ENCODE measurements around the gene FURIN.

FURIN gene

DNA sequence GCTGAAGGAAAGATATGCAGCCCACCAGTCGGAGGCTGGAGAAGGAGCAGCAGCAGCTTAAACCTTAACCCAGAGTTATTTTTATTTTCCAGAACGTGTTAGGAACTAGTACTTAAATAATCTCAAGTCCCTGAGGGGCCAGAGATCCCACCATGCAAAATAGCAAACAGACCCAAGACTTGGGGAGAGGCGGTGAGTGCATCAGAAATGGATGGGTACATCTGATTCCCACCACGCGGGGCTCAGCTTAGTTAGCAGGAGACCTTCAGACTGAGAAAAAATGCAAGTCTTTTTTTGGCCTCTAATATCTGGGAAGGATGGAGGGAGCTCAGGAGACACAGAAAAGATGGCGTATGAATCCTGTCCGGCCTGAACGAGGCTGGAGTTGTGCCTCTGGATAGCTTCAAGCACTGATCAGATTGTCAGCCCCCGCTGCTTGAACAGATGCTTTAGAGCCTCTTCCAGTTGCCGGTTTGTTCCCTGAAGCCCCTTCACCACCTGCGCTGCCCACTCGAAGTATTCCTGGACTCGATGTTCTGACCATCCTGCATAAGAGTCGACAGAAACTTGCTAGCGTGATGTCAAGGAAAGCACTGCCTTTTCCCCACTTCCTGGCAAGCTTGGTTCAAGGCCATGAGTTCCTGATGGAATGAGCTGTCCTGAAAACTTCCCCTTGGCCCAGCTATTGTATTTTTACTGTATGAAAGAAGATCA is 62.6 kb downstream of the FURIN start (continued):
- TF ChIP-seq BCL11B (tag by site-specific recombination; IDR thresholded peaks at IDR 0.05; ENCODE audit: low read depth) (no peak), ZNF184 (tag by site-specific recombination; IDR thresholded peaks at IDR 0.05) (no peak)
- TF ChIP-seq, protein P1, sequence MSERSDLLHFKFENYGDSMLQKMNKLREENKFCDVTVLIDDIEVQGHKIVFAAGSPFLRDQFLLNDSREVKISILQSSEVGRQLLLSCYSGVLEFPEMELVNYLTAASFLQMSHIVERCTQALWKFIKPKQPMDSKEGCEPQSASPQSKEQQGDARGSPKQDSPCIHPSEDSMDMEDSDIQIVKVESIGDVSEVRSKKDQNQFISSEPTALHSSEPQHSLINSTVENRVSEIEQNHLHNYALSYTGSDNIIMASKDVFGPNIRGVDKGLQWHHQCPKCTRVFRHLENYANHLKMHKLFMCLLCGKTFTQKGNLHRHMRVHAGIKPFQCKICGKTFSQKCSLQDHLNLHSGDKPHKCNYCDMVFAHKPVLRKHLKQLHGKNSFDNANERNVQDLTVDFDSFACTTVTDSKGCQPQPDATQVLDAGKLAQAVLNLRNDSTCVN (tag by site-specific recombination; optimal IDR thresholded peaks at IDR 0.05): no peak

DNA sequence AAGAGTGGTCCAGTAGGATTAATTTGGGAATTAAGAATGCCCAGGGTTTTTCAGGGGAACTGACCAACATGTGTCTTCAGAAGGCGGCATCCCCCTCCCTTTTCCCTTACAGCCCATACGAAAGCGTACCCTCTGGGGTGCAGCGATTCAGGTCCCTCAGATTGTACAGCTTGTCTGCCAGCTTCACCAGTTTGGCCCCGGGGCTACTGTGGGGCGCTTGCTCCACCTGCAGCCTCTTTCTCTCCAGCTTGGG is 63.1 kb downstream of the FURIN start:
- Histone ChIP-seq H3K4me1 (ENCODE audit: control insufficient read depth, insufficient read depth, low read length) (0 out of 2 replicates have a peak, but pooled peaks cover 2% of the 10 kb centered on the region), H3K4me3 (ENCODE audit: low read depth, low read length) (peak overlapping the region; percentile 87), H3K27ac (ENCODE audit: extremely low read depth, low read depth, low read length) (peak overlapping the region; percentile 93), H3K36me3 (ENCODE audit: control insufficient read depth in 2 of 2, insufficient read depth in 1 of 2, low read length in 2 of 2) (peaks cover 0 to 5% of the 10 kb centered on the region in 2 experiments; a peak in 1 of 3 replicates), H3K9me3 (ENCODE audit: control insufficient read depth, insufficient read depth, low read depth, low read length) (no peaks in the 10 kb centered on the region)
- TF ChIP-seq SETDB1 (IDR thresholded peaks at IDR 0.05; ENCODE audit: insufficient read length, low read length): no peak
- TF ChIP-seq, protein P2, sequence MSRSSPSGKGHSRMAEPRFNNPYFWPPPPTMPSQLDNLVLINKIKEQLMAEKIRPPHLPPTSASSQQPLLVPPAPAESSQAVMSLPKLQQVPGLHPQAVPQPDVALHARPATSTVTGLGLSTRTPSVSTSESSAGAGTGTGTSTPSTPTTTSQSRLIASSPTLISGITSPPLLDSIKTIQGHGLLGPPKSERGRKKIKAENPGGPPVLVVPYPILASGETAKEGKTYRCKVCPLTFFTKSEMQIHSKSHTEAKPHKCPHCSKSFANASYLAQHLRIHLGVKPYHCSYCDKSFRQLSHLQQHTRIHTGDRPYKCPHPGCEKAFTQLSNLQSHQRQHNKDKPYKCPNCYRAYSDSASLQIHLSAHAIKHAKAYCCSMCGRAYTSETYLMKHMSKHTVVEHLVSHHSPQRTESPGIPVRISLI (tag by site-specific recombination; IDR thresholded peaks at IDR 0.05): no peak
- no peak for TF ChIP-seq ZNF843 (tag by site-specific recombination; IDR thresholded peaks at IDR 0.05)
- CTCF ChIA-PET: interaction anchor here (0.6 to 11.7 kb wide), 41 partner anchors 8 to 730 kb away, joined by 3 to 163 read pairs (median 6); partner anchors contain the start of genes BLM, MAN2A2, RCCD1 and SEMA4B
- POLR2A ChIA-PET: interaction anchor here (0.6 to 11.4 kb wide), 18 partner anchors 8 to 340 kb away, joined by 3 to 179 read pairs (median 4); partner anchors contain the start of genes BLM, MAN2A2, PRC1 and RCCD1

DNA sequence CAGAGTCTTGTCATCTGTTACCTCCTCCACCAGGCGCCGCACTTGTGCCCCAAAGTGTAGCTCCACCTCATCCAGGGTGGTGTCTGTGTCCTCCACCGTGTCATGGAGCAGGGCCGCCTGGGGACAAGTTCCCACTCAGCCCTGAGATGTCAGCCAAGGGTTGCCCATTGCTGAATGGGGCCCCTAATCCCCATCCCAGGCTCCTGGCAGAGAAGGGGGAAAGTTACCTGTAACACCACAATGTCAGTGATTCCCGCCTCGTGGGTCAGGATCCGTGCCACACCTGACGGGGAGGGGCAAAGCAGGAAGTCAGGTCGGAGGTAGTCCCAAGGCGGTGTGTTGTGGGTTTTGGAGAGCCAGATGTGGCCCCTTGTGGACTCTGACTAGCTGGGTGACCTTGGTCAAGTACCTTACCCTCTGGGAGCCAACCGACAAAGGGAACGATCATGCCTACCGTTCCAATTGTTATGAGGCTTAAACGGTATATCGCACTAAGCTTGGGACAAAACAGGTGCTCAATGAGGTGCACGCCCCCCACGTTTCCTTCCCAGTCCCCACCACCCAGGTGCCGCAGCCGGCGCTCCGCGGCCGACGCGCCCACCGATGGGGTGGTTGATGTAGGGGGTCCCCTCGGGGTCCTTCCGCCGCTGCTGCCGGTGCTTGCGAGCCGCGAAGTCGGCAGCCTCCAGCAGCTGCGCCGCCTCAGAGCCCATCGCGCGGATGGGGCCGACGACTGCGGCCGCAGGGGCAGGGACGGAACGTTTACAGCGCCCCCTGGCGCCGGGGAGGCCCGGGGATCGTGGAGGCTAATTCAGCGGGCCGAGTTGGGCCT is 63.7 kb downstream of the FURIN start, which contains the start of gene HDDC3:
Gene HDDC3 (minus strand): TSS at position 722 of the 832 bp plus-strand sequence. CDS start 9 bp downstream, at position 713.
- 0 out of 2 replicates have a peak, but pooled peaks cover 2% of the 10 kb centered on the region for H3K4me1 ChIP-seq (ENCODE audit: control insufficient read depth, insufficient read depth, low read length)
- H3K9me3 ChIP-seq (ENCODE audit: control insufficient read depth, insufficient read depth, low read depth, low read length): no peaks in the 10 kb centered on the region
- H3K4me3 ChIP-seq (ENCODE audit: low read depth, low read length): peak within 1 kb of the TSS; percentile 87
- ChIA-PET POLR2A (interaction anchor here (0.5 to 11.4 kb wide), 23 partner anchors 8 to 1901 kb away, joined by 3 to 179 read pairs (median 3); partner anchors contain the start of genes BLM, MAN2A2, PRC1 and RCCD1), CTCF (interaction anchor here (0.6 to 11.7 kb wide), 65 partner anchors 9 to 1889 kb away, joined by 3 to 163 read pairs (median 4); partner anchors contain the start of genes BLM, MAN2A2, RCCD1 and SEMA4B)
- peaks cover 4 to 11% of the 10 kb centered on the region in 2 experiments; a peak in 2 of 3 replicates for H3K36me3 ChIP-seq (ENCODE audit: control insufficient read depth in 2 of 2, insufficient read depth in 1 of 2, low read length in 2 of 2)
- peak within 1 kb of the TSS; percentile 93 for H3K27ac ChIP-seq (ENCODE audit: extremely low read depth, low read depth, low read length)
- no peak for TF ChIP-seq ZNF48 (tag by site-specific recombination; IDR thresholded peaks at IDR 0.05)
- TF ChIP-seq ZNF585B (tag by site-specific recombination; IDR thresholded peaks at IDR 0.05): no peak
- TF ChIP-seq ZBTB21 (tag by site-specific recombination; IDR thresholded peaks at IDR 0.05): no peak
- TF ChIP-seq ZNF335 (tag by site-specific recombination; conservative IDR thresholded peaks at IDR 0.05): peak; percentile 97
- peak; percentile 81 for TF ChIP-seq ZNF2 (tag by site-specific recombination; IDR thresholded peaks at IDR 0.05)
- TF ChIP-seq KLF8 (tag by site-specific recombination; IDR thresholded peaks at IDR 0.05): peak; percentile 86
- TF ChIP-seq, protein P3, sequence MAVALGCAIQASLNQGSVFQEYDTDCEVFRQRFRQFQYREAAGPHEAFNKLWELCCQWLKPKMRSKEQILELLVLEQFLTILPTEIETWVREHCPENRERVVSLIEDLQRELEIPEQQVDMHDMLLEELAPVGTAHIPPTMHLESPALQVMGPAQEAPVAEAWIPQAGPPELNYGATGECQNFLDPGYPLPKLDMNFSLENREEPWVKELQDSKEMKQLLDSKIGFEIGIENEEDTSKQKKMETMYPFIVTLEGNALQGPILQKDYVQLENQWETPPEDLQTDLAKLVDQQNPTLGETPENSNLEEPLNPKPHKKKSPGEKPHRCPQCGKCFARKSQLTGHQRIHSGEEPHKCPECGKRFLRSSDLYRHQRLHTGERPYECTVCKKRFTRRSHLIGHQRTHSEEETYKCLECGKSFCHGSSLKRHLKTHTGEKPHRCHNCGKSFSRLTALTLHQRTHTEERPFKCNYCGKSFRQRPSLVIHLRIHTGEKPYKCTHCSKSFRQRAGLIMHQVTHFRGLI (tag by site-specific recombination; IDR thresholded peaks at IDR 0.05): peak; percentile 52; the same call in 1 of the 2 replicates
- peak; percentile 99 for TF ChIP-seq ZXDB (tag by site-specific recombination; IDR thresholded peaks at IDR 0.05)
- peak; percentile 91 for TF ChIP-seq ZNF501 (tag by site-specific recombination; IDR thresholded peaks at IDR 0.05)
- peak; percentile 68 for TF ChIP-seq ZBTB8A (tag by site-specific recombination; IDR thresholded peaks at IDR 0.05)
- TF ChIP-seq, protein P4, sequence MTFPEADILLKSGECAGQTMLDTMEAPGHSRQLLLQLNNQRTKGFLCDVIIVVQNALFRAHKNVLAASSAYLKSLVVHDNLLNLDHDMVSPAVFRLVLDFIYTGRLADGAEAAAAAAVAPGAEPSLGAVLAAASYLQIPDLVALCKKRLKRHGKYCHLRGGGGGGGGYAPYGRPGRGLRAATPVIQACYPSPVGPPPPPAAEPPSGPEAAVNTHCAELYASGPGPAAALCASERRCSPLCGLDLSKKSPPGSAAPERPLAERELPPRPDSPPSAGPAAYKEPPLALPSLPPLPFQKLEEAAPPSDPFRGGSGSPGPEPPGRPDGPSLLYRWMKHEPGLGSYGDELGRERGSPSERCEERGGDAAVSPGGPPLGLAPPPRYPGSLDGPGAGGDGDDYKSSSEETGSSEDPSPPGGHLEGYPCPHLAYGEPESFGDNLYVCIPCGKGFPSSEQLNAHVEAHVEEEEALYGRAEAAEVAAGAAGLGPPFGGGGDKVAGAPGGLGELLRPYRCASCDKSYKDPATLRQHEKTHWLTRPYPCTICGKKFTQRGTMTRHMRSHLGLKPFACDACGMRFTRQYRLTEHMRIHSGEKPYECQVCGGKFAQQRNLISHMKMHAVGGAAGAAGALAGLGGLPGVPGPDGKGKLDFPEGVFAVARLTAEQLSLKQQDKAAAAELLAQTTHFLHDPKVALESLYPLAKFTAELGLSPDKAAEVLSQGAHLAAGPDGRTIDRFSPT (tag by site-specific recombination; IDR thresholded peaks at IDR 0.05): peak; percentile 36; the same call in 1 of the 2 replicates
- TF ChIP-seq KLF1 (tag by site-specific recombination; IDR thresholded peaks at IDR 0.05): peak; percentile 28; the same call in 1 of the 2 replicates
- TF ChIP-seq ZNF184 (tag by site-specific recombination; IDR thresholded peaks at IDR 0.05): no peak
- peak; percentile 37; the same call in 1 of the 2 replicates for TF ChIP-seq ZSCAN16 (tag by site-specific recombination; IDR thresholded peaks at IDR 0.05)
- peak; percentile 84 for TF ChIP-seq ZBTB17 (tag by site-specific recombination; IDR thresholded peaks at IDR 0.05)
- TF ChIP-seq ZFP37 (tag by site-specific recombination; IDR thresholded peaks at IDR 0.05): peak; percentile 87
- TF ChIP-seq ZNF664 (tag by site-specific recombination; IDR thresholded peaks at IDR 0.05): peak; percentile 51
- peak; percentile 87 for TF ChIP-seq ZEB2 (tag by site-specific recombination; IDR thresholded peaks at IDR 0.05)
- TF ChIP-seq SP7 (tag by site-specific recombination; IDR thresholded peaks at IDR 0.05): peak; percentile 60
- no peak for TF ChIP-seq ZNF426 (tag by site-specific recombination; IDR thresholded peaks at IDR 0.05)
- TF ChIP-seq SCRT1 (tag by site-specific recombination; IDR thresholded peaks at IDR 0.05; ENCODE audit: borderline replicate concordance): 0 out of 2 replicates have a peak, but pooled peaks have one; percentile 10

All from HEK293 (cell line).